Activated B cell treated with CpG ODN at 0.5 μM for 24 hours (primary cell): ENCODE measurements around the gene ENO1. TPM values are rescaled to one million over a fixed set of nuclear protein-coding genes. Genes with fewer than 3 reads are reported as not detected.
"Not testable (repeated sequence)": the region's sequence is repeated elsewhere in the genome, so short reads cannot be mapped to it uniquely, and the experiment has no call there.

Source experiments
- ATAC-seq: fragments of 200-7000 bp; cut with Tn5 transposase; one replicate; pipeline ENCODE4 v1.10.0; 2021; ENCODE audit warnings: low read depth, mild to moderate bottlenecking, moderate library complexity
- CTCF ChIA-PET: fragments of 350-600 bp; sonication (Branson Sonifier 250); formaldehyde crosslinking; loops from one replicate; lab custom pipeline; 2021; ENCODE audit warnings: antibody characterized with exemption; lab: Charles Lee
- POLR2A ChIA-PET: fragments of 350-600 bp; sonication (Branson Sonifier 250); formaldehyde crosslinking; loops from one replicate; lab custom pipeline; 2021; ENCODE audit warnings: antibody characterized with exemption; lab: Charles Lee
- DNase-seq: peaks from one replicate; pipeline ENCODE4 v3.0.0; 2022
- H3K27ac Mint-ChIP-seq: one replicate; pipeline ENCODE4 v1.8.0; 2020; ENCODE audit warnings: mixed read lengths
- H3K27me3 Mint-ChIP-seq: one replicate; pipeline ENCODE4 v1.8.0; 2021; ENCODE audit warnings: mixed read lengths
- H3K36me3 Mint-ChIP-seq: one replicate; pipeline ENCODE4 v1.8.0; 2021; ENCODE audit warnings: low read depth, mixed read lengths
- H3K4me1 Mint-ChIP-seq: one replicate; pipeline ENCODE4 v1.8.0; 2021; ENCODE audit warnings: mixed read lengths
- H3K4me3 Mint-ChIP-seq: one replicate; pipeline ENCODE4 v1.8.0; 2020; ENCODE audit warnings: mild to moderate bottlenecking, mixed read lengths
- H3K9me3 Mint-ChIP-seq: one replicate; pipeline ENCODE4 v1.8.0; 2020; ENCODE audit warnings: mixed read lengths
- CTCF ChIP-seq: fragments of 200-600 bp; IDR thresholded peaks from one replicate; pipeline ENCODE4 v1.8.0; 2022; ENCODE audit warnings: antibody characterized with exemption, mild to moderate bottlenecking
- intact Hi-C: fragments of 100-400 bp; cut with micrococcal nuclease; formaldehyde crosslinking; loops from one replicate; pipeline ENCODE4 v1.15.1; 2024
- total RNA-seq: library from RNA; stranded (reverse); gene quantifications from 2 replicates; pipeline ENCODE4 v1.2.3, GENCODE V29; 2022

The ENO1 gene
- total RNA-seq, 1 donor from 2014 or later, result 837 TPM

GRCh38 chr1:8891401-8891800, 12.9 kb upstream of the ENO1 start:
- H3K27ac Mint-ChIP-seq, result no peak overlapping the region
- ChIA-PET CTCF (no interaction called here), POLR2A (no interaction called here)
- intact Hi-C loops, result no loop called here
- DNase-seq, result no peak
- H3K4me1 Mint-ChIP-seq, result no peaks in the 10 kb centered on the region
- ATAC-seq, result no peak
- H3K4me3 Mint-ChIP-seq, result no peak overlapping the region
- H3K27me3 Mint-ChIP-seq, result no peaks in the 10 kb centered on the region
- H3K9me3 Mint-ChIP-seq, result no peaks in the 10 kb centered on the region
- no peak for TF ChIP-seq CTCF
- no peaks in the 10 kb centered on the region for H3K36me3 Mint-ChIP-seq

GRCh38 chr1:8889925-8890785, 11.7 kb upstream of the ENO1 start:
- H3K4me1 Mint-ChIP-seq, result no peaks in the 10 kb centered on the region
- H3K9me3 Mint-ChIP-seq, result no peaks in the 10 kb centered on the region
- no peak overlapping the region for H3K4me3 Mint-ChIP-seq
- ChIA-PET POLR2A (no interaction called here), CTCF (no interaction called here)
- no peaks in the 10 kb centered on the region for H3K27me3 Mint-ChIP-seq
- intact Hi-C loops, result no loop called here
- TF ChIP-seq CTCF, result no peak
- no peaks in the 10 kb centered on the region for H3K36me3 Mint-ChIP-seq
- ATAC-seq (no peak), DNase-seq (no peak)
- no peak overlapping the region for H3K27ac Mint-ChIP-seq

- TF ChIP-seq CTCF, result no peak
- Mint-ChIP-seq H3K27me3 (no peaks in the 10 kb centered on the region), H3K4me1 (no peaks in the 10 kb centered on the region), H3K4me3 (no peak overlapping the region), H3K27ac (no peak overlapping the region), H3K9me3 (no peaks in the 10 kb centered on the region), H3K36me3 (no peaks in the 10 kb centered on the region)
- CTCF ChIA-PET, result no interaction called here
- intact Hi-C loops, result no loop called here
- no peak for DNase-seq
- ATAC-seq, result no peak
- POLR2A ChIA-PET, result no interaction called here
These were observed 10.8 kb upstream of the ENO1 start for GRCh38 chr1:8889103-8889846.

- ATAC-seq (no peak), DNase-seq (no peak)
- H3K4me1 Mint-ChIP-seq, result no peaks in the 10 kb centered on the region
- H3K27ac Mint-ChIP-seq, result no peak overlapping the region
- ChIA-PET CTCF (interaction anchor here (0.6 kb wide), 1 partner anchor 38 kb away, joined by 3 read pairs; no protein-coding TSS in a partner anchor), POLR2A (interaction anchor here (1.1 kb wide), 1 partner anchor 9 kb away, joined by 5 read pairs; the partner anchor contains the start of gene ENO1)
- no peak for TF ChIP-seq CTCF
- H3K27me3 Mint-ChIP-seq, result no peaks in the 10 kb centered on the region
- intact Hi-C loops, result no loop called here
- H3K9me3 Mint-ChIP-seq, result no peaks in the 10 kb centered on the region
- no peaks in the 10 kb centered on the region for H3K36me3 Mint-ChIP-seq
- no peak overlapping the region for H3K4me3 Mint-ChIP-seq
These were observed 8.1 kb upstream of the ENO1 start for GRCh38 chr1:8886589-8886988.

GRCh38 chr1:8886031-8886524, 7.6 kb upstream of the ENO1 start:
- H3K27me3 Mint-ChIP-seq, H3K4me1 Mint-ChIP-seq, H3K36me3 Mint-ChIP-seq, intact Hi-C loops, H3K27ac Mint-ChIP-seq, DNase-seq, ATAC-seq, H3K9me3 Mint-ChIP-seq, H3K4me3 Mint-ChIP-seq: not testable (repeated sequence)
- CTCF ChIA-PET, result interaction anchor here (0.6 kb wide), 1 partner anchor 37 kb away, joined by 3 read pairs; no protein-coding TSS in a partner anchor
- POLR2A ChIA-PET, result interaction anchor here (1.1 kb wide), 1 partner anchor 8 kb away, joined by 5 read pairs; the partner anchor contains the start of gene ENO1

GRCh38 chr1:8884105-8884504, 5.6 kb upstream of the ENO1 start:
- peaks cover 13% of the 10 kb centered on the region for H3K4me1 Mint-ChIP-seq
- POLR2A ChIA-PET, intact Hi-C loops, H3K27ac Mint-ChIP-seq, H3K9me3 Mint-ChIP-seq, H3K36me3 Mint-ChIP-seq, H3K4me3 Mint-ChIP-seq, ATAC-seq, DNase-seq, H3K27me3 Mint-ChIP-seq: not testable (repeated sequence)
- CTCF ChIA-PET, result interaction anchor here (0.6 to 1.7 kb wide), 2 partner anchors 22 to 469 kb away, joined by 3 to 4 read pairs; no protein-coding TSS in a partner anchor
